ENCODE measurements around the gene KCNE2.

DNA sequence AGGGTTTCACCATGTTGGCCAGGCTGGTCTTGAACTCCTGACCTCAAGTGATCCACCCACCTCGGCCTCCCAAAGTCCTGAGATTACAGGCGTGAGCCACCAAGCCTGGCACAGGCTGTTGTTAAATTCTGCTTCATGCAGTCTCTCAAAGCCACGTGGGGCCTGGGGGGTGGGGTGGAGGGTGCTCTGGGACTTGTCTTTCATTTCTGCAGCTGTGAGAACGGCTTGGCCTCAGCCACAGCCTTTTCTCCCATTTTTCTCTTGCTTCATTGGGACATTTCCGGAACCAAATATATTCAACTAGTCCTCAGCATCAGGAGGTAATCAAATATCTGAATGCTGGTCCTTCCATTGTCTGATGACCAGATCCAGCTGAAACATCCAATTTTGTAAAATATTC, 27.6 kb upstream of the KCNE2 start:
- TF ChIP-seq EZH2 (IDR thresholded peaks at IDR 0.05; ENCODE audit: low read depth, unreplicated experiment) (no peak), CTCF (conservative IDR thresholded peaks at IDR 0.05; ENCODE audit: low read depth in 2 of 2) (no peak), POLR2AphosphoS5 (IDR thresholded peaks at IDR 0.05; ENCODE audit: low read depth) (no peak), REST (IDR thresholded peaks at IDR 0.05; ENCODE audit: unreplicated experiment) (no peak), ZNF331 (CRISPR knock-in tag; IDR thresholded peaks at IDR 0.05; ENCODE audit: low read depth) (no peak), EZH2phosphoT487 (IDR thresholded peaks at IDR 0.05; ENCODE audit: unreplicated experiment) (no peak), CREB1 (CRISPR knock-in tag; IDR thresholded peaks at IDR 0.05; ENCODE audit: low read depth) (no peak)

Data from GM23338 (cell line).